GM12892 (cell line): ENCODE data around the gene NT5C.

Source experiments
- POLR2A ChIP-seq: IDR thresholded peaks from 2 replicates; pipeline ENCODE4 v1.6.1; 2011; ENCODE audit warnings: low read depth, low read length, control low read depth
- POLR2AphosphoS5 ChIP-seq: IDR thresholded peaks from 2 replicates; pipeline ENCODE4 v1.6.1; 2011; ENCODE audit warnings: low read depth, low read length, control low read depth
- TAF1 ChIP-seq: IDR thresholded peaks from 2 replicates; pipeline ENCODE4 v1.6.1; 2011; ENCODE audit warnings: low read depth, mild to moderate bottlenecking, control low read depth, low read length, borderline replicate concordance

DNA sequence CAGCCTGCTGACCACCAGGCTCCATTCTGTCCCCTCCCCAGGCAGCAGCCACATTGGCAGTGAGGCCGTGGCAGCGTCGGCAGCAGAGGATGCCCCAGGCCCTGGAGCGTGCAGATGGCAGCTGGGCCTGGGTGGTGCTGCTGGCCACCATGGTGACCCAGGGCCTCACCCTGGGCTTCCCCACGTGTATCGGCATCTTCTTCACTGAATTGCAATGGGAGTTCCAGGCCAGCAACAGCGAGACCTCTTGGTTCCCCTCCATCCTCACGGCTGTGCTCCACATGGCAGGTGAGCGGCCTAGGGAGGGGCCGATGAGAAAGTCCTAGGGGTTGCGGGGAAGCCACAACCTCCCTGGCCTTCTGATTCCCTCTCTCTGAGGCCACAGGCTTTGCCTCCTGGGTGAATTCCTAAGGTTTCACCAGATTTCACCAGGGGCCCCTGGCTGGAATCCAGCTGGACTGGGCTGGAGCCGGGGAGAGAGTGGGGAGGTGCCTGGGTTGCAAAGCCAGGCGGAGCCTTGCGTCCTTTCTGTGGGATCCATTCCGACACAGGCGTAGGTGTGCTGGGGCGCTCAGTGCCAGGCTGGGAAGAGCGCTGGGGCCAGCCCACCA, 37.9 kb downstream of the NT5C start:
- no peak for TF ChIP-seq POLR2A
- no peak for TF ChIP-seq POLR2AphosphoS5
- TF ChIP-seq TAF1 = no peak
